Heart right ventricle (tissue), 16 donors: ENCODE measurements around the gene TMEM229B. TPM values are rescaled to one million over a fixed set of nuclear protein-coding genes. Genes with fewer than 3 reads are reported as not detected.

Experiments used
- ATAC-seq, 8 donors: fragments of 200-7000 bp; cut with Tn5 transposase; one replicate each; pipeline ENCODE4 v1.9.1; 2020; ENCODE audit warnings: mild to moderate bottlenecking in 8 of 8, moderate library complexity in 8 of 8, moderate number of reproducible peaks in 1 of 8
- DNase-seq, 2 donors: peaks; one replicate each; pipeline ENCODE4 v3.0.0-alpha.2; 2020
- H3K27ac ChIP-seq, 10 donors: fragments of 200-600 bp; sonication (generic) in 2 of 10; one replicate each; pipeline versions ENCODE4 v1.5.0 to v1.8.0; 2020 to 2022; ENCODE audit warnings: mild to moderate bottlenecking in 3 of 10
- H3K27me3 ChIP-seq, 7 donors: fragments of 200-600 bp; one replicate each; pipeline ENCODE4 v1.8.0; 2021 to 2022; ENCODE audit warnings: mild to moderate bottlenecking in 2 of 7
- H3K36me3 ChIP-seq, 9 donors: fragments of 200-600 bp; sonication (generic) in 1 of 9; one replicate each; pipeline versions ENCODE4 v1.5.0 to v1.8.0; 2020 to 2022; ENCODE audit warnings: mild to moderate bottlenecking in 2 of 9
- H3K4me1 ChIP-seq, 9 donors: fragments of 200-600 bp; sonication (generic) in 1 of 9; one replicate each; pipeline versions ENCODE4 v1.5.0 to v1.8.0; 2020 to 2022; ENCODE audit warnings: mild to moderate bottlenecking in 4 of 9
- H3K4me3 ChIP-seq, 10 donors: fragments of 200-600 bp; sonication (generic) in 2 of 10; one replicate each; pipeline versions ENCODE4 v1.5.0 to v1.8.0; 2020 to 2022; ENCODE audit warnings: mild to moderate bottlenecking in 7 of 10, moderate library complexity in 2 of 10
- H3K9me3 ChIP-seq, 11 donors: fragments of 200-600 bp in 10 of 11; sonication (generic) in 2 of 11; one replicate each; pipeline versions ENCODE4 v1.5.0 to v1.8.0; 2013 to 2022; ENCODE audit warnings: mild to moderate bottlenecking in 2 of 11, control low read depth in 1 of 11, moderate library complexity in 1 of 11
- WGBS, 2 donors: extraction: QIAGEN DNeasy Blood & Tissue Kit; methylation state at CpG; one replicate each; pipeline ENCODE4 v1.1.7; 2013; ENCODE audit warnings: inconsistent platforms in 1 of 2; 5-methylcytosine and 5-hydroxymethylcytosine counted together
- intact Hi-C, 10 donors: fragments of 100-400 bp; cut with DNase I; formaldehyde crosslinking; loops; one replicate each; pipeline versions ENCODE4 v1.11.1 to v1.14.2; 2022
- polyA plus RNA-seq, 2 donors: library from polyadenylated mRNA; stranded (reverse); fragments of 200-250 nt; gene quantifications; one replicate each; pipeline ENCODE4 v1.2.3, GENCODE V29; 2013
- total RNA-seq, 10 donors: library from RNA; stranded (reverse); fragmentation: NEBNext Ultra II Directional in 3 of 10; extraction: Animal tissue kit (Norgen Biotek cat#: 25700) in 3 of 10; gene quantifications; one replicate each; pipeline versions ENCODE4 v1.2.1 to v1.2.4, GENCODE V29; 2021 to 2023
- TF ChIP-seq, protein P1 (sequence below), 9 donors: fragments of 200-600 bp; sonication (generic) in 2 of 9; IDR thresholded peaks; one replicate each; pipeline versions ENCODE4 v1.5.0 to v1.8.0; 2021 to 2022; ENCODE audit warnings: antibody characterized with exemption in 9 of 9, mild to moderate bottlenecking in 5 of 9, moderate library complexity in 1 of 9
- donor health status: Arrhythmogenic right ventricular cardiomyopathy.
- donor health status: ischemic (EF 13 %, LVEDD 7.1; RV severe dilation, severe dysfunction).
- donor health status: healthy with polysubstance abuse.
- donor health status: DM: no; HTN: yes; CAD: no.
- donor health status: DM: no; HTN: no; CAD: no.
- donor health status: ischemic (EF 25% LVEDD 6.9; RV normal size, moderate dysfunction).
- donor health status: ischemic (EF 25% LVEDD 5.7; RV mildly dilated, moderate dysfunction).
- donor health status: healthy.
- donor health status: DM: yes; HTN: yes; CAD: no.
- donor health status: Ischemic cardiomyopathy.
- donor health status: ischemic (EF 35%, LVEDD 5.7; RV mildly dilated, moderate dysfunction).
- donor health status: nonischemic (EF 11% LVEDD 7.7; RV severe dilation, severe dysfunction).
- donor health status: DM: yes; HTN: yes; CAD: no.
- donor health status: PGD.
- donor health status: ischemic (EF 29% LVEDD 5.4; RV normal size, mild dysfunction).
- donor health status: nonischemic (EF 23%, LVEDD 6.1; RV moderate dilation, normal function).

The TMEM229B gene
- total and polyA plus RNA-seq, 12 donors, result 0.51 to 5.9 (median 1.6) TPM

DNA sequence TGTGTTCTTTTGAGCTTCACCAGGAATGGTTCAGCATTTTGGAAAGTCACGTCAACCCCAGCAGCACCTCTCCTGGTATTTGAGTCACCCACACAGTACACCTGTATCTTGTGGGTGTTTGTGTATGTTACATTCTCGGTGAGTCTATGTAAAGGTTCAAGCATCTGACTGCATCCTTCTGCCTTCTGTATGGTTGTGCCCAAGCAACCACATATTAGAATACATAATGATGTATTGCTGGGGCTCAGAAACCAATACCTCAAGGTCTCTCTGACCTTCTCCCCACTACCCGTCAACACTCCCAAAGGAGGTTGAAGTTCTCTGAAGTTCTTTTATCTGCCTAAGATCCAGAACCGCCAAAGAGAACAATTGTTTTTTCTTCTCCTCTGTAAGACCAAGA lies 9.2 kb upstream of the TMEM229B start:
- H3K9me3 ChIP-seq, result peaks cover 0 to 16% (median 7%) of the 10 kb centered on the region in 11 donors
- 91 to 93% methylated on average over 4 of the region's 4 CpGs for WGBS, 2 donors
- no peaks in the 10 kb centered on the region for H3K4me1 ChIP-seq
- H3K27me3 ChIP-seq, result no peaks in the 10 kb centered on the region
- TF ChIP-seq, protein P1, sequence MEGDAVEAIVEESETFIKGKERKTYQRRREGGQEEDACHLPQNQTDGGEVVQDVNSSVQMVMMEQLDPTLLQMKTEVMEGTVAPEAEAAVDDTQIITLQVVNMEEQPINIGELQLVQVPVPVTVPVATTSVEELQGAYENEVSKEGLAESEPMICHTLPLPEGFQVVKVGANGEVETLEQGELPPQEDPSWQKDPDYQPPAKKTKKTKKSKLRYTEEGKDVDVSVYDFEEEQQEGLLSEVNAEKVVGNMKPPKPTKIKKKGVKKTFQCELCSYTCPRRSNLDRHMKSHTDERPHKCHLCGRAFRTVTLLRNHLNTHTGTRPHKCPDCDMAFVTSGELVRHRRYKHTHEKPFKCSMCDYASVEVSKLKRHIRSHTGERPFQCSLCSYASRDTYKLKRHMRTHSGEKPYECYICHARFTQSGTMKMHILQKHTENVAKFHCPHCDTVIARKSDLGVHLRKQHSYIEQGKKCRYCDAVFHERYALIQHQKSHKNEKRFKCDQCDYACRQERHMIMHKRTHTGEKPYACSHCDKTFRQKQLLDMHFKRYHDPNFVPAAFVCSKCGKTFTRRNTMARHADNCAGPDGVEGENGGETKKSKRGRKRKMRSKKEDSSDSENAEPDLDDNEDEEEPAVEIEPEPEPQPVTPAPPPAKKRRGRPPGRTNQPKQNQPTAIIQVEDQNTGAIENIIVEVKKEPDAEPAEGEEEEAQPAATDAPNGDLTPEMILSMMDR (IDR thresholded peaks at IDR 0.05), result no peak
- ATAC-seq (no peak), DNase-seq (no peak)
- no peak overlapping the region for H3K27ac ChIP-seq
- no peak overlapping the region for H3K4me3 ChIP-seq
- H3K36me3 ChIP-seq, result no peaks in the 10 kb centered on the region
- intact Hi-C loops, result no loop called here

DNA sequence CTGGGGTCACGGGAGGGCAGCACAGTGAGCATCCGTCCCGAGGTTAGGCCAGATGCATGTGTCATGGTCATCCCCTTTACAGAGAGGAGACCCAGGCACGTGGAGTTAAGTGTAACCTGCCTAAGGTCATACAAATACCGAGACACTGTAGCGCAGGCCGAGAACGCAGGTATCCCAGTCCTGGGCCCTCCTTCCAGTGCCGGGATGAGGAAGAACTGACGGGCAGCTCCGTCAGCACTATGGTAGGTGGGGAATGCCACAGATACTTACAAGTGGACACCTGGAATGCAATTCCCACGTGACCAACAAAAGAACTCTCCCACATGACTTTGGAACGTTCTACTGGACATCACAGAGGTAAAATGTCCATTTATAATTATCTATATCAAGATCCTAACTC lies 8.7 kb upstream of the TMEM229B start:
- Histone ChIP-seq H3K27ac (no peak overlapping the region), H3K4me1 (no peaks in the 10 kb centered on the region), H3K27me3 (no peaks in the 10 kb centered on the region), H3K36me3 (no peaks in the 10 kb centered on the region), H3K9me3 (peaks cover 0 to 18% (median 7%) of the 10 kb centered on the region in 11 donors), H3K4me3 (no peak overlapping the region)
- WGBS, 2 donors, result 77 to 82% methylated on average over 13 of the region's 13 CpGs
- DNase-seq (no peak), ATAC-seq (no peak)
- TF ChIP-seq, protein P1 (IDR thresholded peaks at IDR 0.05), result no peak
- intact Hi-C loops, result no loop called here

DNA sequence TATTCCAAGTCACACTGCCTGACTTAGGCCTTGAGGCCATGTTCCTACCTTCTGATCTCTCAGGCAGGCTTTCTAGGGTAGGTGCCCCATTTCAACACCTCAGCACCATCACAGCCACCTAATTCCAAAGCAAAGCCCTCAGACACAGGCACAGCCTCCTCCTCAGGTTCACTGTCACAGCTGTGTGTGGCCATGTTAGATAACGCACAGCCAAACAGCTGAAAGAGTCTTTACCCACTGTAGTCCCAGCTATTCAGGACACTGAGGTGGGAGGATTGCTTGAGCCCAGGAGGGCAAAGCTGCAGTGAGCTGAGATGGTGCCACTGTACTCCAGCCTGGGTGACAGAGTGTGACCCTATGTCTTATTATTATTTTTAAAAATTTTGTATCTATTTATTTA lies 7.3 kb upstream of the TMEM229B start:
- DNase-seq (no peak), ATAC-seq (no peak)
- Histone ChIP-seq H3K36me3 (no peaks in the 10 kb centered on the region), H3K4me3 (no peak overlapping the region), H3K27ac (no peak overlapping the region), H3K27me3 (no peaks in the 10 kb centered on the region), H3K9me3 (peaks cover 0 to 18% (median 7%) of the 10 kb centered on the region in 11 donors), H3K4me1 (no peaks in the 10 kb centered on the region)
- WGBS, 2 donors, result 92 to 95% methylated on average over 1 of the region's 1 CpG
- intact Hi-C loops, result no loop called here
- TF ChIP-seq, protein P1 (IDR thresholded peaks at IDR 0.05), result no peak

DNA sequence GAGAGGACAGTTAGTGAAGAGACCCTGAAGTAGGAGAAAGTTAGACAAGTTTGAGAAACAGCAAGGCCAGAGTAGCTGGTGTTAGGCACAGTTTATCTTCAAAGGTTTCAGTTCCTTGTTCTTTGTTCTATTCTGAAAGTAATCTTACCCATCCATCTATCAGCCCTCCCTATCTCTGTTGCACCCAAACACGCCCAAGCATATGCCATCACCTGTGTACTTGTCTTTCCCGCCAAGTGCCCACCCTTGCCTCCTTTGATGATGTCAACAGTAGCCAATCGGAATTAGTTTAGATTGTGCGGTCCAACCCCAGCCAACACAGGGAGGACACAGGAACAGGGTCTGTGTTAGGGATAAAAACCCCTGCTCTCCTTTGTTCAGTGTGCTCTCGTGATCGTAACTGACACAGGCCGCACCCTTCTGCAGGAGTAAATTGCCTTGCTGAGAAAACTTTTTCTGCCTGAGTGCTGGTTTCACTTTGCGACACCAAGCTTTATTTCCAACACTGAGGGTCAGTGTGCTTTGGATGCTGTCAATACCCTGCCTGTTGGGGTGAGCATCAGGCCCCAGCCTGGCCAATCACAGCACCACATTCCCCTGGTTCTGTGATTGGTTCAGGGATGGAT lies 4.7 kb upstream of the TMEM229B start:
- Histone ChIP-seq H3K27me3 (no peaks in the 10 kb centered on the region), H3K9me3 (peaks cover 0 to 18% (median 7%) of the 10 kb centered on the region in 11 donors), H3K4me3 (no peak overlapping the region), H3K4me1 (peaks cover 0 to 9% (median 0%) of the 10 kb centered on the region in 9 donors), H3K36me3 (no peaks in the 10 kb centered on the region), H3K27ac (no peak overlapping the region)
- TF ChIP-seq, protein P1 (IDR thresholded peaks at IDR 0.05), result no peak
- DNase-seq (no peak), ATAC-seq (no peak)
- WGBS, 2 donors, result 95% methylated on average over 8 of the region's 8 CpGs
- intact Hi-C loops, result no loop called here
